ENCODE results near the gene VNN1.

Gene VNN1

DNA sequence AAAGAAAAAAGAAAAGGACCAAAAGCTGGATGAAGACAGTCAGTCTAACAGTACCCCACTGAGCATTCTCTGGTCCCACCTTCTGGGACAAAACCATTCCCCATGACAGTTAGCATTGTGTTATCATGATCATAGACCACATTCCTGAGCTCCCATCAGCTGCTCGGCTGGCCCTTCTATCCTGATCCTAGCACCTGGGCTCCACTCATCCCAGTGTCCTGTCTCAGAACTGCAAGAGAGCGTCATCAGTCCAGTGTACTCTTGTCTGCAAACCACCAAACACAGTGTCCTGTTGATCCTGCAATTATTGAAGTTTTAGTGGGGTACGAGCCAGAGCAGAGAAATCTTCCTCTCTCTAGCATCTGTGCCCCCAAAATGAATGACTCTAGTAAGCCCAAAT lies 38.9 kb downstream of the VNN1 start:
- Histone ChIP-seq H3K79me2 (ENCODE audit: insufficient read depth, low read length) (no peaks in the 10 kb centered on the region), H3K4me3 (ENCODE audit: low read length, poor library complexity, severe bottlenecking) (no peak overlapping the region), H3K9ac (ENCODE audit: low read depth, low read length, poor library complexity, severe bottlenecking) (no peak overlapping the region), H4K20me1 (ENCODE audit: insufficient read depth, low read length, poor library complexity, severe bottlenecking) (no peaks in the 10 kb centered on the region), H3F3A (ENCODE audit: low read depth) (no peaks in the 10 kb centered on the region), H3K4me1 (ENCODE audit: insufficient read depth, low read length, poor library complexity, severe bottlenecking) (no peaks in the 10 kb centered on the region), H3K9me2 (replicated peaks; ENCODE audit: low read depth, low read length) (no peaks in the 10 kb centered on the region), H3K9me3 (ENCODE audit: insufficient read depth, low read depth, low read length) (no peaks in the 10 kb centered on the region), H2AFZ (ENCODE audit: low read length) (no peak overlapping the region), H3K4me2 (ENCODE audit: low read depth, low read length, poor library complexity, severe bottlenecking) (no peak overlapping the region), H3K36me3 (ENCODE audit: insufficient read depth, low read length) (no peaks in the 10 kb centered on the region), H3K27me3 (ENCODE audit: insufficient read depth, low read length, poor library complexity, severe bottlenecking) (no peaks in the 10 kb centered on the region)
- TF ChIP-seq CTCF (conservative IDR thresholded peaks at IDR 0.05; ENCODE audit: low read length) (no peak), EZH2phosphoT487 (IDR thresholded peaks at IDR 0.05; ENCODE audit: borderline replicate concordance) (no peak)

DNA sequence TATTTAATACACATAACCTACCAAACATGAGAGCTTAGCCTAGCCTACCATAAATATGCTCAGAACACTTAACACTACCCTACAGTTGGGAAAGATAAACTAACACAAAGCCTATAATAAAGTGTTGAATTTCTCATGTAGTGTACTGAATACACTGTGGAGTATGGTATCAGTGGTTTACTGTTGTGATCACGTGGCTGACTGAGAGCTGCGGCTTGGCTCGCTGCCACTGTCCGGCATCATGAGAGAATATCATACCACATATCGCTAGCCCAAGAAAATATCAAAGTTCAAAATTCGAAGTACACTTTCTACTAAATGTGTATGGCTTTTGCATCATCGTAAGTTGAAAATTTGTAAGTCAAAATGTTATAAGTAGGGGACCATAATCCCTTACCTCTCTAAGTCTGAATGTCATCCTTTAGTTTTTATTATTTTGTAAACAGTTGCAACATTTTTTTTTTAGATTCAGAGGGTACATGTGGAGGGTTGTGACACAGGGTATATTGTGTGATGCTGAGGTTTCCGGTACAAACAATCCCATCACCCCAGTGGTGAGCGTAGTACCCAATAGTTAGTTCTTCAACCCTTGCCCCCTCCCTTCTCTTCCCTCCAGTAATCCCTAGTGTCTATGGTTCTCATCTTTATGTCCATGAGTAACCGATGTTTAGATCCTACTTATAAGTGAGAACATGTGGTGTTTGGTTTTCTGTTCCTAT lies 40.3 kb downstream of the VNN1 start:
- Histone ChIP-seq H3K9me3 (ENCODE audit: insufficient read depth, low read depth, low read length) (no peaks in the 10 kb centered on the region), H4K20me1 (ENCODE audit: insufficient read depth, low read length, poor library complexity, severe bottlenecking) (no peaks in the 10 kb centered on the region), H2AFZ (ENCODE audit: low read length) (no peak overlapping the region), H3K27me3 (ENCODE audit: insufficient read depth, low read length, poor library complexity, severe bottlenecking) (no peaks in the 10 kb centered on the region), H3K9me2 (replicated peaks; ENCODE audit: low read depth, low read length) (no peaks in the 10 kb centered on the region), H3K79me2 (ENCODE audit: insufficient read depth, low read length) (no peaks in the 10 kb centered on the region), H3K4me1 (ENCODE audit: insufficient read depth, low read length, poor library complexity, severe bottlenecking) (peaks cover 3% of the 10 kb centered on the region), H3K9ac (ENCODE audit: low read depth, low read length, poor library complexity, severe bottlenecking) (no peak overlapping the region), H3K36me3 (ENCODE audit: insufficient read depth, low read length) (no peaks in the 10 kb centered on the region), H3K4me3 (ENCODE audit: low read length, poor library complexity, severe bottlenecking) (no peak overlapping the region), H3F3A (ENCODE audit: low read depth) (no peaks in the 10 kb centered on the region), H3K4me2 (ENCODE audit: low read depth, low read length, poor library complexity, severe bottlenecking) (no peak overlapping the region)
- TF ChIP-seq EZH2phosphoT487 (IDR thresholded peaks at IDR 0.05; ENCODE audit: borderline replicate concordance) (no peak), CTCF (conservative IDR thresholded peaks at IDR 0.05; ENCODE audit: low read length) (no peak)

- Histone ChIP-seq H3K9ac (ENCODE audit: low read depth, low read length, poor library complexity, severe bottlenecking) (no peak overlapping the region), H3K36me3 (ENCODE audit: insufficient read depth, low read length) (no peaks in the 10 kb centered on the region), H2AFZ (ENCODE audit: low read length) (no peak overlapping the region), H3K27me3 (ENCODE audit: insufficient read depth, low read length, poor library complexity, severe bottlenecking) (no peaks in the 10 kb centered on the region), H3K9me2 (replicated peaks; ENCODE audit: low read depth, low read length) (no peaks in the 10 kb centered on the region), H4K20me1 (ENCODE audit: insufficient read depth, low read length, poor library complexity, severe bottlenecking) (no peaks in the 10 kb centered on the region), H3K4me3 (ENCODE audit: low read length, poor library complexity, severe bottlenecking) (no peak overlapping the region), H3K9me3 (ENCODE audit: insufficient read depth, low read depth, low read length) (no peaks in the 10 kb centered on the region), H3K79me2 (ENCODE audit: insufficient read depth, low read length) (no peaks in the 10 kb centered on the region), H3F3A (ENCODE audit: low read depth) (no peaks in the 10 kb centered on the region), H3K4me1 (ENCODE audit: insufficient read depth, low read length, poor library complexity, severe bottlenecking) (peaks cover 3% of the 10 kb centered on the region), H3K4me2 (ENCODE audit: low read depth, low read length, poor library complexity, severe bottlenecking) (no peak overlapping the region)
- TF ChIP-seq EZH2phosphoT487 (IDR thresholded peaks at IDR 0.05; ENCODE audit: borderline replicate concordance) (no peak), CTCF (conservative IDR thresholded peaks at IDR 0.05; ENCODE audit: low read length) (no peak)
These were observed 42.6 kb downstream of the VNN1 start for GRCh38 chr6:132671295-132671694.
